Liver (tissue), 9 donors: ENCODE results near the gene ENOSF1. TPM values are rescaled to one million over a fixed set of nuclear protein-coding genes. Genes with fewer than 3 reads are reported as not detected.

ENCODE experiments used
- DNase-seq: peaks from one replicate; pipeline ENCODE4 v3.0.0-alpha.2; 2017; ENCODE audit warnings: low spot score
- H3K27ac ChIP-seq, 2 donors: one replicate each; pipeline ENCODE4 v1.7.0; 2013; ENCODE audit warnings: inconsistent platforms in 2 of 2, low read length in 2 of 2, control low read depth in 1 of 2, low read depth in 1 of 2, mild to moderate bottlenecking in 1 of 2
- H3K27me3 ChIP-seq, 4 donors: one replicate each; pipeline versions ENCODE4 v1.6.1 to v1.7.0; 2013; ENCODE audit warnings: low read length in 3 of 4, inconsistent platforms in 1 of 4, mild to moderate bottlenecking in 1 of 4, moderate library complexity in 1 of 4; ENCODE audit not compliant: control insufficient read depth in 4 of 4, insufficient read depth in 4 of 4
- H3K36me3 ChIP-seq, 4 donors: one replicate each; pipeline versions ENCODE4 v1.6.1 to v1.7.0; 2013; ENCODE audit warnings: low read length in 3 of 4, mild to moderate bottlenecking in 3 of 4, low read depth in 1 of 4, moderate library complexity in 1 of 4; ENCODE audit not compliant: control insufficient read depth in 4 of 4, insufficient read depth in 3 of 4
- H3K4me1 ChIP-seq, 4 donors: one replicate each; pipeline versions ENCODE4 v1.6.1 to v1.7.0; 2013; ENCODE audit warnings: low read length in 3 of 4, mild to moderate bottlenecking in 3 of 4, moderate library complexity in 1 of 4; ENCODE audit not compliant: control insufficient read depth in 4 of 4, insufficient read depth in 4 of 4
- H3K4me3 ChIP-seq, 3 donors: one replicate each; pipeline versions ENCODE4 v1.6.1 to v1.7.0; 2013; ENCODE audit warnings: low read length in 3 of 3, control low read depth in 1 of 3, low read depth in 1 of 3, mild to moderate bottlenecking in 1 of 3
- H3K9ac ChIP-seq, 2 donors: one replicate each; pipeline ENCODE4 v1.7.0; 2013; ENCODE audit warnings: low read length in 2 of 2, mild to moderate bottlenecking in 2 of 2, moderate library complexity in 2 of 2, control low read depth in 1 of 2, low read depth in 1 of 2
- H3K9me3 ChIP-seq, 4 donors: one replicate each; pipeline versions ENCODE4 v1.6.1 to v1.7.0; 2013; ENCODE audit warnings: low read length in 3 of 4; ENCODE audit not compliant: control insufficient read depth in 4 of 4
- ATF3 ChIP-seq: IDR thresholded peaks from 2 replicates; pipeline ENCODE4 v1.6.1; 2016; ENCODE audit warnings: antibody characterized with exemption
- CTCF ChIP-seq: fragments of 150-350 bp; IDR thresholded peaks from 2 replicates; pipeline ENCODE4 v1.5.1; 2017; ENCODE audit warnings: improper control_type of control experiment, low read depth, low read length; ENCODE audit not compliant: missing input control
- FOXA1 ChIP-seq: IDR thresholded peaks from 2 replicates; pipeline ENCODE4 v1.6.1; 2016; ENCODE audit warnings: antibody characterized with exemption
- FOXA2 ChIP-seq: IDR thresholded peaks from 2 replicates; pipeline ENCODE4 v1.6.1; 2016; ENCODE audit warnings: antibody characterized with exemption
- HNF4A ChIP-seq, 2 donors: conservative IDR thresholded peaks; 2 replicates each; pipeline ENCODE4 v1.6.1; 2016; ENCODE audit warnings: antibody characterized with exemption in 2 of 2, mild to moderate bottlenecking in 2 of 2
- MAX ChIP-seq: IDR thresholded peaks from 2 replicates; pipeline ENCODE4 v1.6.1; 2016; ENCODE audit warnings: antibody characterized with exemption
- YY1 ChIP-seq: IDR thresholded peaks from 2 replicates; pipeline ENCODE4 v1.6.1; 2016; ENCODE audit warnings: antibody characterized with exemption, mild to moderate bottlenecking
- WGBS: extraction: QIAGEN DNeasy Blood & Tissue Kit; methylation state at CpG from one replicate; pipeline ENCODE4 v1.1.7; 2013; 5-methylcytosine and 5-hydroxymethylcytosine counted together
- polyA plus RNA-seq, 2 donors: library from polyadenylated mRNA; stranded (reverse) in 1 of 2; unstranded in 1 of 2; fragments of 200-250 nt in 1 of 2; fragments of >200 nt in 1 of 2; fragmentation: Nextera tagmentation in 1 of 2; extraction: Ambion mirVana in 1 of 2; gene quantifications; one replicate each; pipeline versions ENCODE4 v1.2.1 to v1.2.3, GENCODE V29; 2013 to 2015
- total RNA-seq, 2 donors: library from RNA; depleted of rRNA; stranded (reverse); fragments of >200 nt; gene quantifications; one replicate each; pipeline ENCODE4 v1.2.3, GENCODE V29; 2014
- donor health status: healthy.
- donor health status: healthy.
- donor health status: healthy.
- donor health status: healthy.
- donor health status: healthy.

ENOSF1 gene
- total and polyA plus RNA-seq, 4 donors, result 34.0 to 96.1 (median 53.6) TPM

GRCh38 chr18:692824-693223 is 19.6 kb downstream of the ENOSF1 start:
- no peaks in the 10 kb centered on the region for H3K9me3 ChIP-seq
- no peaks in the 10 kb centered on the region for H3K4me1 ChIP-seq
- 90% methylated on average over 6 of the region's 6 CpGs for WGBS
- no peak for TF ChIP-seq FOXA2
- no peak for TF ChIP-seq FOXA1
- no peak for TF ChIP-seq HNF4A (conservative IDR thresholded peaks at IDR 0.05)
- TF ChIP-seq YY1, result no peak
- no peak overlapping the region for H3K9ac ChIP-seq
- H3K27me3 ChIP-seq, result no peaks in the 10 kb centered on the region
- H3K36me3 ChIP-seq, result peaks cover 8 to 42% (median 29%) of the 10 kb centered on the region in 4 donors
- H3K4me3 ChIP-seq, result no peak overlapping the region
- no peak for DNase-seq
- H3K27ac ChIP-seq, result no peak overlapping the region

GRCh38 chr18:688323-688722 is 24.1 kb downstream of the ENOSF1 start:
- Histone ChIP-seq H3K9ac (no peak overlapping the region), H3K4me1 (peaks cover 3 to 6% (median 4%) of the 10 kb centered on the region in 4 donors), H3K27ac (no peak overlapping the region), H3K9me3 (no peaks in the 10 kb centered on the region), H3K36me3 (peaks cover 13 to 52% (median 30%) of the 10 kb centered on the region in 4 donors), H3K27me3 (no peaks in the 10 kb centered on the region), H3K4me3 (no peak overlapping the region)
- no peak for DNase-seq
- WGBS, result 82% methylated on average over 5 of the region's 5 CpGs
- no peak for TF ChIP-seq YY1
- TF ChIP-seq CTCF, result no peak
- no peak for TF ChIP-seq MAX
- TF ChIP-seq ATF3, result no peak

GRCh38 chr18:686339-687111 is 25.9 kb downstream of the ENOSF1 start:
- 93% methylated on average over 11 of the region's 11 CpGs for WGBS
- Histone ChIP-seq H3K4me1 (peaks cover 7 to 10% (median 8%) of the 10 kb centered on the region in 4 donors), H3K36me3 (peaks cover 10 to 46% (median 28%) of the 10 kb centered on the region in 4 donors), H3K27ac (no peak overlapping the region), H3K9me3 (no peaks in the 10 kb centered on the region), H3K9ac (no peak overlapping the region), H3K27me3 (no peaks in the 10 kb centered on the region), H3K4me3 (no peak overlapping the region)
- no peak for TF ChIP-seq CTCF
- TF ChIP-seq ATF3, result no peak
- DNase-seq, result no peak
